Skeletal muscle satellite cell (primary cell): ENCODE results near the gene UBE2S.

Source experiments
- H3K27me3 ChIP-seq: 2 replicates; pipeline ENCODE4 v1.7.0; 2013; ENCODE audit warnings: low read length; ENCODE audit not compliant: control insufficient read depth, insufficient read depth
- H3K36me3 ChIP-seq: 2 replicates; pipeline ENCODE4 v1.7.0; 2013; ENCODE audit warnings: mild to moderate bottlenecking, control low read depth, low read length; ENCODE audit not compliant: insufficient read depth
- H3K4me1 ChIP-seq: 2 replicates; pipeline ENCODE4 v1.7.0; 2013; ENCODE audit warnings: low read length; ENCODE audit not compliant: control insufficient read depth, insufficient read depth
- H3K4me2 ChIP-seq: 2 replicates; pipeline ENCODE4 v1.7.0; 2013; ENCODE audit warnings: mild to moderate bottlenecking, low read length
- H3K4me3 ChIP-seq: 2 replicates; pipeline ENCODE4 v1.7.0; 2013; ENCODE audit warnings: low read length
- H3K9ac ChIP-seq: 2 replicates; pipeline ENCODE4 v1.7.0; 2013; ENCODE audit warnings: mild to moderate bottlenecking, low read depth, low read length, moderate library complexity
- H3K9me3 ChIP-seq: replicated peaks from 2 replicates; pipeline ENCODE4 v1.7.0; 2013; ENCODE audit warnings: mild to moderate bottlenecking, control low read depth, low read length

The UBE2S gene

GRCh38 chr19:55447421-55448174 lies 40.0 kb upstream of the UBE2S start:
- Histone ChIP-seq H3K27me3 (peaks cover 72% of the 10 kb centered on the region), H3K4me1 (no peaks in the 10 kb centered on the region), H3K36me3 (no peaks in the 10 kb centered on the region), H3K4me2 (no peak overlapping the region), H3K9ac (no peak overlapping the region), H3K9me3 (no peaks in the 10 kb centered on the region), H3K4me3 (no peak overlapping the region)

- Histone ChIP-seq H3K36me3 (no peaks in the 10 kb centered on the region), H3K4me1 (no peaks in the 10 kb centered on the region), H3K4me2 (no peak overlapping the region), H3K9me3 (no peaks in the 10 kb centered on the region), H3K9ac (no peak overlapping the region), H3K4me3 (no peak overlapping the region), H3K27me3 (peaks cover 72% of the 10 kb centered on the region)
Observed at GRCh38 chr19:55446060-55446459, 38.5 kb upstream of the UBE2S start.

GRCh38 chr19:55444646-55445045 lies 37.1 kb upstream of the UBE2S start:
- H3K36me3 ChIP-seq: no peaks in the 10 kb centered on the region
- no peak overlapping the region for H3K9ac ChIP-seq
- H3K9me3 ChIP-seq: no peaks in the 10 kb centered on the region
- no peak overlapping the region for H3K4me2 ChIP-seq
- peaks cover 3% of the 10 kb centered on the region for H3K4me1 ChIP-seq
- H3K4me3 ChIP-seq: no peak overlapping the region
- H3K27me3 ChIP-seq: peaks cover 74% of the 10 kb centered on the region

- Histone ChIP-seq H3K4me2 (no peak overlapping the region), H3K9me3 (no peaks in the 10 kb centered on the region), H3K4me3 (no peak overlapping the region), H3K27me3 (peaks cover 75% of the 10 kb centered on the region), H3K9ac (no peak overlapping the region), H3K36me3 (no peaks in the 10 kb centered on the region), H3K4me1 (peaks cover 3% of the 10 kb centered on the region)
Observed at GRCh38 chr19:55443824-55444480, 36.4 kb upstream of the UBE2S start.

- no peak within 1 kb of the TSS for H3K4me2 ChIP-seq
- H3K36me3 ChIP-seq: no peaks in the 10 kb centered on the region
- H3K4me1 ChIP-seq: peaks cover 3% of the 10 kb centered on the region
- H3K9ac ChIP-seq: no peak within 1 kb of the TSS
- H3K9me3 ChIP-seq: no peaks in the 10 kb centered on the region
- H3K27me3 ChIP-seq: peaks cover 77% of the 10 kb centered on the region
- no peak within 1 kb of the TSS for H3K4me3 ChIP-seq
Observed at GRCh38 chr19:55443045-55443823, 35.6 kb upstream of the UBE2S start, which contains the start of gene SHISA7. SHISA7 (minus strand) TSS chr19:55443300; CDS start chr19:55442863, 437 bp downstream.

DNA sequence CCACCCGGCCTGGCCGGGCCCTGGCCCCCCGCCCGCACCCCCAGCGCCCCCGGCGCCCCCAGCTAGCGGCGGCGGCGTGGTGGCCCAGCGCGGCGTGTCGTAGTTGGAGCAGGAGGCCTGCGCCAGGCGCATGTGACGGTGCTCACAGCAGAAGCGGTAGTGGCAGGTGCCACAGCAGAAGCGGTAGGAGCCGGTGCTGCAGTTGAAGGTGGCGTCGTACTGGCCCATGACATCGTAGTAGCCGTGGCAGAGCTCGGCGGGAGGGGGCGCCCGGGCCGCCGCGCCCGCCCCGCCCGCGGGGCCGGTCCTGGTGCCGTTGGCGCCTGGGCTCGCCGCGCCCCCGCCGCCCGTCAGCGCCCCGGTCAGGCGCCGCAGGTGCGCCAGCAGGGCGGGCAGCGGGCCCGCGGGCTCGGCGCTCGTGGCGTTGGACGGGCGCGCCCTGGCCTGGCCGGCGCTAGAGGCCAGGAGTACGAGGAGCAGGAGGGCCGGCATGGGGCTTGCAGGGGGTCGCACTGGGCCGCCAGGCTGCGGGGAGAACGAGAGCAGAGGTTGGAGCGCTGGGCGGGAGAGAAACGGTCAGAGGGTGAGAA lies 34.9 kb upstream of the UBE2S start:
- Histone ChIP-seq H3K4me2 (no peak overlapping the region), H3K27me3 (peaks cover 72% of the 10 kb centered on the region), H3K4me3 (no peak overlapping the region), H3K36me3 (no peaks in the 10 kb centered on the region), H3K9ac (no peak overlapping the region), H3K4me1 (peaks cover 3% of the 10 kb centered on the region), H3K9me3 (no peaks in the 10 kb centered on the region)

- Histone ChIP-seq H3K4me2 (no peak overlapping the region), H3K9me3 (no peaks in the 10 kb centered on the region), H3K27me3 (peaks cover 67% of the 10 kb centered on the region), H3K4me1 (peaks cover 3% of the 10 kb centered on the region), H3K4me3 (no peak overlapping the region), H3K9ac (no peak overlapping the region), H3K36me3 (no peaks in the 10 kb centered on the region)
Observed at GRCh38 chr19:55441692-55442321, 34.2 kb upstream of the UBE2S start.

DNA sequence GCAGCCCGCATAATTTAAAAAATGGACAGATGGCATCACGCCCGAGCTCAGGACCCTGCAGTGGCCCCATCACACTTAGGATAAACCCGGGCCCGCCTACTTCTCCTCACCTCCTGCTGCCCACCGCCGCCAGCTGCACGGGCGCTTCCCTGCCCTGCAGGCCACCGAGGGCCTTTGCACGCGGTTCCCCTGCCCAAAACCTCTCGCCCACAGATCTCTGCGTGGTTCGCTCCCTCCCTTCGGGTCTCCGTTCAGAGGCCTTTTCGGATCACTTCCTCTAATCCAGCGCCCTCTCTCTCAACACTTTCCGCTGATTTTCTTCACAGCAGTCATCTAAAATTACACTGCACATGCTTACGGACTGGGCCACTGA lies 33.7 kb upstream of the UBE2S start:
- peaks cover 64% of the 10 kb centered on the region for H3K27me3 ChIP-seq
- no peaks in the 10 kb centered on the region for H3K36me3 ChIP-seq
- H3K4me2 ChIP-seq: no peak overlapping the region
- H3K4me3 ChIP-seq: no peak overlapping the region
- H3K4me1 ChIP-seq: peaks cover 3% of the 10 kb centered on the region
- H3K9me3 ChIP-seq: no peaks in the 10 kb centered on the region
- no peak overlapping the region for H3K9ac ChIP-seq

DNA sequence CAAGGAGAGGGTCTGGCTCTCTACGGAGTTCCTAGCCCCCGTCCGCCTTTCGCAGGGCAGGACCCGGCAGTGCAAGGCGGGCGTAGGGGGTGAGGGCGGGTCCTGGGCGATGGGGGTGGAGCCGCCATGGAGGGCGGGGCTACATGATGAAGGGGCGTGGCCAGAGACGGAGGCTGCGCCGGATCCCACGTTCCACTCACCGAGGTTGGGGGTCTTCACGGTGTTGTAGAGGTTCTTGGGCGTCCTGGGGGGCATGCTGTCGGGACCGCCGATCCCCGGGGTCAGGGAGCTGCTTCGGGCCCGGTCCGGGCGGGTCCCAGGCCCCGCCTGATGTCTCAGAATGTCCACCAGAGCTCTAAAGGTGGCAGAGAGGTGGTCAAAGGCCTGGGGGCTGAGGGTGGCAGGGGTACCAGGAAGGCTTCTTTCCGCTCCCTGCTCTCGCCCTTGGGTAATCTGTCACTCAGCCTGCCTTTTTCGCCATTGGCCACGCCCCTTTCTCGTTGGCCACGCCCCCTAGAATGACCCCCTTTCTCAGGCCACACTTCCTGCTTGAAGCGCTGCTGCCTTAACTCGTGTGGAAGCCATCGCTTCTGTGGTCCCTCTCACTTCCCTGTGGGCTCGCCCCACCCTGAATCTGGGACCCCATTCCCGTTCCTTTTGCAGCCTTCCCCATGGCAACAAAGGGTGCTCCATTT lies 33.0 kb upstream of the UBE2S start:
- no peak overlapping the region for H3K9ac ChIP-seq
- H3K9me3 ChIP-seq: no peaks in the 10 kb centered on the region

GRCh38 chr19:55439052-55439451 lies 31.5 kb upstream of the UBE2S start:
- Histone ChIP-seq H3K4me1 (peaks cover 3% of the 10 kb centered on the region), H3K36me3 (no peaks in the 10 kb centered on the region), H3K27me3 (peaks cover 47% of the 10 kb centered on the region), H3K4me2 (no peak overlapping the region), H3K9me3 (no peaks in the 10 kb centered on the region), H3K9ac (no peak overlapping the region), H3K4me3 (no peak overlapping the region)

More for the DNA sequence above, 33.0 kb upstream of the UBE2S start:
- Histone ChIP-seq H3K4me3 (no peak overlapping the region), H3K36me3 (no peaks in the 10 kb centered on the region), H3K27me3 (peaks cover 60% of the 10 kb centered on the region), H3K4me1 (peaks cover 3% of the 10 kb centered on the region), H3K4me2 (peak overlapping the region; percentile 41)
